LNCAP (cell line): ENCODE measurements around the gene HIPK1.

ENCODE experiments used
- CTCF ChIP-seq: fragments of 450-650 bp; IDR thresholded peaks from 2 replicates; pipeline ENCODE4 v1.5.1; 2017; ENCODE audit warnings: mild to moderate bottlenecking

HIPK1 gene

GRCh38 chr1:114025609-114026401 is 96.7 kb downstream of the HIPK1 start:
- no peak for TF ChIP-seq CTCF

GRCh38 chr1:114026797-114027196 is 97.7 kb downstream of the HIPK1 start:
- TF ChIP-seq CTCF, result no peak
